Keratinocyte (primary cell): Measurements from ENCODE around the gene CDRT4.

Source experiments
- CTCF ChIP-seq, 3 experiments: IDR thresholded peaks in 1 of 3; conservative IDR thresholded peaks in 1 of 3; optimal IDR thresholded peaks in 1 of 3; 2 replicates in 2 of 3; 3 replicates in 1 of 3; pipeline versions ENCODE3 to v1.5.1; 2011; ENCODE audit warnings: low read length in 3 of 3, mild to moderate bottlenecking in 3 of 3, moderate library complexity in 2 of 3, control low read depth in 1 of 3, inconsistent platforms in 1 of 3; ENCODE audit not compliant: insufficient read depth in 2 of 3; ENCODE audit errors: extremely low read depth in 1 of 3
- EZH2 ChIP-seq: IDR thresholded peaks from one replicate; pipeline ENCODE4 v1.6.1; 2012; ENCODE audit warnings: inconsistent platforms, mild to moderate bottlenecking, low read length, moderate library complexity

GRCh38 chr17:15503731-15504130 lies 36.3 kb upstream of the CDRT4 start:
- TF ChIP-seq EZH2 (no peak), CTCF (optimal IDR thresholded peaks at IDR 0.05 in 1 of 3, IDR thresholded peaks at IDR 0.05 in 1 of 3, conservative IDR thresholded peaks at IDR 0.05 in 1 of 3; ENCODE audit: extremely low read depth in 1 of 3, insufficient read depth in 2 of 3, low read length in 3 of 3) (no peak)
